ENCODE measurements around the gene CBX5. TPM values are rescaled to one million over a fixed set of nuclear protein-coding genes. Genes with fewer than 3 reads are reported as not detected.
A peak's percentile ranks its signal among the peaks of the same experiment; 100 is the strongest.

The CBX5 gene
- total and polyA plus RNA-seq, 9 of the 15 experiments (the other 6 are each of a cell fraction or from before 2014, with no cell fraction given), result 32.6 to 102 (median 59.2) TPM

GRCh38 chr12:54324617-54325441, 44.9 kb upstream of the CBX5 start, which contains the start of gene COPZ1 (continued):
- no peak for TF ChIP-seq ZNF280A (IDR thresholded peaks at IDR 0.05; ENCODE audit: low read depth, partially characterized antibody)
- TF ChIP-seq, protein P1, sequence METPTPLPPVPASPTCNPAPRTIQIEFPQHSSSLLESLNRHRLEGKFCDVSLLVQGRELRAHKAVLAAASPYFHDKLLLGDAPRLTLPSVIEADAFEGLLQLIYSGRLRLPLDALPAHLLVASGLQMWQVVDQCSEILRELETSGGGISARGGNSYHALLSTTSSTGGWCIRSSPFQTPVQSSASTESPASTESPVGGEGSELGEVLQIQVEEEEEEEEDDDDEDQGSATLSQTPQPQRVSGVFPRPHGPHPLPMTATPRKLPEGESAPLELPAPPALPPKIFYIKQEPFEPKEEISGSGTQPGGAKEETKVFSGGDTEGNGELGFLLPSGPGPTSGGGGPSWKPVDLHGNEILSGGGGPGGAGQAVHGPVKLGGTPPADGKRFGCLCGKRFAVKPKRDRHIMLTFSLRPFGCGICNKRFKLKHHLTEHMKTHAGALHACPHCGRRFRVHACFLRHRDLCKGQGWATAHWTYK (CRISPR knock-in tag; IDR thresholded peaks at IDR 0.05), result peak; percentile 79; the same call in 1 of the 2 replicates
- peak; percentile 47 for TF ChIP-seq FOXM1 (IDR thresholded peaks at IDR 0.05; ENCODE audit: low read depth)
- TF ChIP-seq FOXM1 (CRISPR knock-in tag; IDR thresholded peaks at IDR 0.05; ENCODE audit: low read depth), result no peak
- no peak; the same call in 1 of the 2 replicates for TF ChIP-seq TRIM25 (IDR thresholded peaks at IDR 0.05; ENCODE audit: borderline replicate concordance)
- TF ChIP-seq, protein P2, sequence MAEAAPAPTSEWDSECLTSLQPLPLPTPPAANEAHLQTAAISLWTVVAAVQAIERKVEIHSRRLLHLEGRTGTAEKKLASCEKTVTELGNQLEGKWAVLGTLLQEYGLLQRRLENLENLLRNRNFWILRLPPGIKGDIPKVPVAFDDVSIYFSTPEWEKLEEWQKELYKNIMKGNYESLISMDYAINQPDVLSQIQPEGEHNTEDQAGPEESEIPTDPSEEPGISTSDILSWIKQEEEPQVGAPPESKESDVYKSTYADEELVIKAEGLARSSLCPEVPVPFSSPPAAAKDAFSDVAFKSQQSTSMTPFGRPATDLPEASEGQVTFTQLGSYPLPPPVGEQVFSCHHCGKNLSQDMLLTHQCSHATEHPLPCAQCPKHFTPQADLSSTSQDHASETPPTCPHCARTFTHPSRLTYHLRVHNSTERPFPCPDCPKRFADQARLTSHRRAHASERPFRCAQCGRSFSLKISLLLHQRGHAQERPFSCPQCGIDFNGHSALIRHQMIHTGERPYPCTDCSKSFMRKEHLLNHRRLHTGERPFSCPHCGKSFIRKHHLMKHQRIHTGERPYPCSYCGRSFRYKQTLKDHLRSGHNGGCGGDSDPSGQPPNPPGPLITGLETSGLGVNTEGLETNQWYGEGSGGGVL (CRISPR knock-in tag; IDR thresholded peaks at IDR 0.05), result no peak
- no peak; the same call in 1 of the 2 replicates for TF ChIP-seq NCOR1 (IDR thresholded peaks at IDR 0.05)
- TF ChIP-seq ZBTB17 (CRISPR knock-in tag; IDR thresholded peaks at IDR 0.05), result 0 out of 2 replicates have a peak, but pooled peaks have one; percentile 51
- TF ChIP-seq SAP30 (IDR thresholded peaks at IDR 0.05; ENCODE audit: borderline replicate concordance, insufficient read depth, low read depth, low read length, poor library complexity, severe bottlenecking), result no peak
- TF ChIP-seq, protein P3, sequence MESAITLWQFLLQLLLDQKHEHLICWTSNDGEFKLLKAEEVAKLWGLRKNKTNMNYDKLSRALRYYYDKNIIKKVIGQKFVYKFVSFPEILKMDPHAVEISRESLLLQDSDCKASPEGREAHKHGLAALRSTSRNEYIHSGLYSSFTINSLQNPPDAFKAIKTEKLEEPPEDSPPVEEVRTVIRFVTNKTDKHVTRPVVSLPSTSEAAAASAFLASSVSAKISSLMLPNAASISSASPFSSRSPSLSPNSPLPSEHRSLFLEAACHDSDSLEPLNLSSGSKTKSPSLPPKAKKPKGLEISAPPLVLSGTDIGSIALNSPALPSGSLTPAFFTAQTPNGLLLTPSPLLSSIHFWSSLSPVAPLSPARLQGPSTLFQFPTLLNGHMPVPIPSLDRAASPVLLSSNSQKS (CRISPR knock-in tag; IDR thresholded peaks at IDR 0.05), result no peak
- TF ChIP-seq ZNF224 (CRISPR knock-in tag; IDR thresholded peaks at IDR 0.05), result no peak
- peak; percentile 99 for TF ChIP-seq CHD1 (IDR thresholded peaks at IDR 0.05; ENCODE audit: low read length)
- TF ChIP-seq, protein P4, sequence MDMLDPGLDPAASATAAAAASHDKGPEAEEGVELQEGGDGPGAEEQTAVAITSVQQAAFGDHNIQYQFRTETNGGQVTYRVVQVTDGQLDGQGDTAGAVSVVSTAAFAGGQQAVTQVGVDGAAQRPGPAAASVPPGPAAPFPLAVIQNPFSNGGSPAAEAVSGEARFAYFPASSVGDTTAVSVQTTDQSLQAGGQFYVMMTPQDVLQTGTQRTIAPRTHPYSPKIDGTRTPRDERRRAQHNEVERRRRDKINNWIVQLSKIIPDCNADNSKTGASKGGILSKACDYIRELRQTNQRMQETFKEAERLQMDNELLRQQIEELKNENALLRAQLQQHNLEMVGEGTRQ (CRISPR knock-in tag; IDR thresholded peaks at IDR 0.05), result peak; percentile 93
- TF ChIP-seq BCOR (IDR thresholded peaks at IDR 0.05), result no peak; the same call in 1 of the 2 replicates
- peak; percentile 98 for TF ChIP-seq MBD2 (IDR thresholded peaks at IDR 0.05; ENCODE audit: borderline replicate concordance, low read depth)
- peak; percentile 43; the same call in 1 of the 2 replicates for TF ChIP-seq ZNF23 (CRISPR knock-in tag; IDR thresholded peaks at IDR 0.05)
- peak; percentile 98 for TF ChIP-seq TAF1 (IDR thresholded peaks at IDR 0.05; ENCODE audit: control insufficient read depth, extremely low read depth, insufficient read depth, low read length, severe bottlenecking)
